IPS-NIHi7 (cell line): ENCODE measurements around the gene PATE2.

ENCODE experiments used
- DNase-seq: peaks from one replicate; pipeline ENCODE4 v3.0.0; 2012; ENCODE audit warnings: mixed read lengths; ENCODE audit errors: extremely low spot score

PATE2 gene

DNA sequence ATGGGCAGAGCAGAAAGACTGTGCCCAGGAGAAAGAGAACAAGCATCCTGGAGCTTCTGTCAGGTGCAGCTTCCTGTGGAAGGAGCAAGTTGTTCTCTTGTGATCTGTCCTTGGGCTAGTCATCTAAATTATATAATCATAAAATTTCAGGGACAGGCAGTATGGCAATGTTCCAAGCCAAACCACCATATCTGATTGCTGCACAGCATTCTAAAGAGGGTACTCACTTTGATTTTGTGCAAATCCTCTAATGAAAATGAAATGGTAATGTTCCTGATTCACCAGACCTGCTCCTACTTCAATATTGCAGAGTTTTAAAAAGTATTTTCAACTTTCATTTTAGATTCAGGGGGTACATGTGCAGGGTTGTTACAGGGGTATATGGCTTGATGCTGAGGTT is at the start of gene PATE2:
Gene PATE2, minus strand, starts transcription at position 101 of the 400 bp plus-strand sequence. Its CDS starts 55 bp downstream, at position 46.
- DNase-seq = no peak

DNA sequence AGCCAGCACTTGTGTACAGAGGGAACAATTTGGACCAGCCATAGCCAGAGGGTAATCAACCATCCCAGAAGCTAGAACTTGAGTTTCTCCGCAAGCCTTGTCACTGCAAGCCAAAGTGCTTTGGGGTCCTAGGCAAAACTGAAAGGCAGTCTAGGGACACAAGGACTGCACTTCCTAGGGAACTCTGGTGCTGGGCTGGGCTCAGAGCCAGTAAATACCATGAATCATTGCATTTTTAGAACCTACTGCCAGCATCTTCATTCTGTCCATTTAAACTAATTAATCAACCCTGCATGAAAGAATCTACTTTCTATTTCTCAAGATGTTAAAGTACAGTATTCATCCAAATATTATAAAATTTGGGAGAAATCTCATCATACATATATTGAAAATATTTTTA is 29.3 kb upstream of the PATE2 start:
- no peak for DNase-seq

DNA sequence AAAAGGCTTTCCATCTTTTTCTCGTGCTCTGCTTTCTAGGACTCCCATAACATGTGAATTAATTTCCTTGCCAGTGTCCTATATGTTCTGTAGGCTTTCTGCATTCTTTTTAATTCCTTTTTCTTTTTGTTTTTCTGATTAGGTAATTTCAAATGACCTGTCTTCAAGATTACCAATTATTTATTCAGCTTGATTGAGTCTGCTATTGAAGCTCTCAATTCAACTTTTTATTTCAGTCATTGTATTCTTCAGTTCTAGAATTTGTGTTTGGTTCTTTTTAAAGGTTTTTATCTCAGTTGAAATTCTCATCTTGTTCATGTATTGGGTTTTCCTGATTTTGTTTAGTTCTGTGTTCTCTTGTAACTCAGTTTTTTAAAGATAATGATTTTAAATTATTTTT is 23.8 kb upstream of the PATE2 start:
- no peak for DNase-seq

DNA sequence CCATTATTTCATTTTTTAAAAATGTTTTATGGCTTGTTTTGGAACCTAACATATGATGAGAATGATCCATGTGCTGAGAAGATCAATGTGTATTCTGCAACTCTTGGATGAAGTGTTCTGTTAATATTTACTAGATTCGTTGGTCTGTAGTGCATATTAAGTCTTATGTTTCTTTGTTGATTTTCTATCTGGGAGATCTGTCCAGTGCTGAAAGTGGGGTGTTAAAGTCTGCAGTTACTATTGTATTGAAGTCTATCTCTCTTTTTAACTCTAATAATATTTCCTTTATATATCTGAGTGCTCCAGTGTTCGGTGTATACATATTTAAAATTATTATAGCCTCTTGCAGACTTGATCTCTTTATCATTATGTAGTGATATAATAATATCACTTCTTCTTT is 21.2 kb upstream of the PATE2 start:
- DNase-seq = no peak

DNA sequence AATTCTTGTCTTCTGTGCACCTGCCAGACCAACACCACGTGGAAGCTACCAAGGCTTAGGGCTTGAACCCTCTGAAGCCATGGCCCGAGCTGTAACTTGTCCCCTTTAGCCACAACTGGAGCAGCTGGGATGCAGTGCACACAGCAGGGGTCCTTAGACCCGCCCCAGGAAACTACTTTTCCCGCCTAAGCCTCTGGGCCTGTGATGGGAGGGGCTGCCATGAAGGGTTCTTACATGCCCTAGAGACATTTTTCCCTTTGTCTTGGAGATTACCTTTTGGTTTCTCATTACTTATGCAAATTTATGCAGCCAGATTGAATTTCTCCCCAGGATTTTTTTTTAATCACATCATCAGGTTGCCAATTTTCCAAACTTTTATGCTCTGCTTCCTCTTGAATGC is 19.0 kb upstream of the PATE2 start:
- no peak for DNase-seq

DNA sequence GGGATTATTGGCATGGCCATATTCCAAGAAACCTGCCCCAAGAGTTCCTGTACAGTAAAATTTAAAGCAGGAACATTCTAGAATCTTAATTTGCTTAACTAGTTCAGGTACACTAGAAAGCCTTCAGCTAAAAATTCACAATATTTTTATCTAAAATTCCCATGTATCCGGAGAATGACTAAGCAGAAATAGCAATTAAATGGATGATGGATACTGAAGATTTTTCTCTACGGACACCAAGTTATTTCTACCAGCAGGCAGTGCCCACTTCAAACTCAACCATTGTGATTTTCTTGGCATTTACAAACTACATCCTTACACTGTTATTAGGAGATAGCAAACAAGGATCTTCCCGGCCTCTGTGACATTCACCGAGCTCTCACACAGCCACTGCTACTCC is 12.2 kb upstream of the PATE2 start:
- no peak for DNase-seq

DNA sequence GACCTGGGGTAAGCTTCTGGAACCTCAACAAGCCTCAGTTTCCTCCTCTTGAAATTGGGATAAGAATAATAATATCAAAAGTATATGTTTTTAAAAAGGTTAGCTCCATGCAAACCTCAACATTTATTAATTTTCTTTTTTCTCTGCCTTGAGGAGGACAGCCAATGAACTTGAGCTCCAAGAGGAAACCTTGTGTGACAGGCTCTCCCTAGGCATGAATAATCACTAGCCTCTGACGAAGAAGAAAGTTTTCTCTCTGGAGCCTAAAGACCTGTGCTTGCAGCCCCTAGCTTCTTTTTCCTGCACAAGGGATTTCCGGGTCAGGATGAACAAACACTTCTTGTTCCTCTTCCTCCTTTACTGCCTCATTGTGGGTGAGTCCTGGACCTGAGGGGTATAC is 9.2 kb upstream of the PATE2 start, which contains the start of gene PATE3:
Gene PATE3, plus strand, starts transcription at position 301 of the 400 bp plus-strand sequence. Its CDS starts 25 bp downstream, at position 326.
- no peak for DNase-seq

DNA sequence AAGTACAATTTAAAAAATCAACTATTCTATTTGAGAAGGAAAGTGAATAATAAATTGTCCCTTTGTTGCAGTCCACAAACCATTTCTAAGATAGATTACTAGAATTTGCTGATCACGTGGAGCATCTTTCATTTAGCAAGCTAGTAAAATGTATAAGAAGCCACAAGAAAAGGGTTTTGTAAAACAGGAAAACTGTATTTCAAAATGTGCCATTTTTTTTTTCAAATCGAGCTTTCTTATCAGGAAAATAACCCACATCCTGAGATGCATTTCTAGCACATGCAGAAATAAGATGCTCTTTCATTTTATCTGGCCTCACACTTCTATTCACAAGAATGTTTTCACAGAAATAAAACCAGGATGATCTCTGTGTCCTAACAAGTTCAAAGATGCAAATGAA is 6.0 kb upstream of the PATE2 start:
- DNase-seq = no peak

DNA sequence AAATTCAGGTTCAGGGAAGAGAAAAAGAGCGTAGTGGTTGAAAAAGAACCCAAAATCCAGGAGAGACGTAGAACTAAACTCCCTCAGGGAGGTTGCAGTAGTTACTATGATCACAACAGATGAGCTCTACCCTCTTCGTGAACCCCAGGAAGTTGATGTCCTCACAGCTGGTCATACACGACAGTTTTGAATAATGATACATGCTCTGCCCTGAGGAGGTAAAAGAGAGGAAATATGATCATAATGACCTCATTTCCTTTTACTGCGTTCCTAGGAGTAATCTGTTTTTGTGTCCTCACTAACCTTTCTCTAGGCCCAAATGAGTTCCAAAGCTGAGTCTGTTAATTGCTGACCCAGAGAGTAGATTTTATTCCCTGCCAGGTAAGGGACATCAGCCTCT is 1.3 kb downstream of the PATE2 start:
- DNase-seq = no peak

DNA sequence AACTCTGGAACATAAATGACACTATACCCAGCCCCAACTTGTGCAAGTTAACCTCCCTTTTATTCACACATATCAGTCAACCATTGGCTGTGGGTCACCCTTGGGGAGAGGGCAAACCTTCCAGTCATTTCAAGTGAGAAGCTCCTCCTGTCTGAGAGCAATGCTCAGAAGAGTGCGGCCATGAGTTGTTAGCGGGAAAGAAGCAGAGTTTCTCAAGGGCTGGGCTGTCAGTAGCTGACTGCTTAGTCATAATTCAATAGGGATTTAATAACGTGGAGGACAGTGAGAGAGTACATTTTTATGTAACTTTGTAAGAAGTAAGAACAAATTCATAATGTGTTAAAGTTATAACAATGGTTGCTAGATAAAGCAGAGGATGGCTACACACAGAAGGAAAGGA is 5.1 kb downstream of the PATE2 start:
- no peak for DNase-seq

DNA sequence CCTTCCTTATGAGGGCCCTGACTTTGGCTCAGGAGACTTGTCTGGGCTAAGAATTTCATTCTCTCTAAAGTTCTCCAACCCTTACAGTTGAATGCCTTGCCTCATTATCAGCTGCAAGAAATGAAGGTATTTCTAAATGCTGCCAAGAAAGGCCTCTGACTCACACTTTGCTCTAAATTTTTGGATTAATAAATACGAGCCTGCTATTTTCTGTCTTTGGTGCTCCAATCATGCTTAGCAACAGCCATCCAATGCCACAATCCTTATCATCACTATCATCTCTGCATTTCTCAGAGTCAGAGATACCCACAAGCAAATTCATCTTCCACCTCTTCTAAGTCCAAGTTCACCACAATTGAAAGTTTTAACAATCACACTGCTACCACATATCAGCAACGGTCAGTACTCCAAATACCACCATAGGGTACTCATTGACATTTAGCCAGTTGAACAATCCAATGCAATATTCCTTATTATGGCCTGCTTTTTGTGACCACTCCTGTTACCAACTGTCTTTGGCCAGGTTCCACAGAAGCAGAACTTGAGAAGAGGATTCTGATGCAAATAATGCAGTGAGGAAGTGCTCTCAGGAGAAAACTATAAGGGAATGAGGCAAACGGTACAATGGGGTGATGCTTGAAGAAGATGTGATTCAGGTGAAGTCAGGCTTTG is 5.7 kb downstream of the PATE2 start:
- no peak for DNase-seq

DNA sequence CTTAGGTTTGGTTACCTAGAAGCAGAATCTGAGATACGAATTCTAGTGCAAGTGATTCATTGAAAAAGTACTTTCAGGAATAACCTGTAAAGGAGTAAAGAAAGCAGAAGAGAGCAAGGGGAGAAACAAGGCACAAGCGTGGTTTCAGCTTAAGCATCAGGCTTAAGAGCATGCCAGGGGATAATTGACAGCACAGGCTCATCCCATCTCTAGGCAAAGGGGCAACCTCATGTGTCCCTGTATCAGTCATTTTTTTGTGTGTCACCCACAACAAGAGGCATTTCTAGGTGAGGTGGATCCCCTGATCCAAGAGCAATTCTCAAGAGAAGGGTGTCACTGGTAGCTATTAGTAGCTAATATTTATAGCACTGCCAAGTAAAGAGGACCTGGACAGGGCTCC is 8.0 kb downstream of the PATE2 start:
- no peak for DNase-seq

DNA sequence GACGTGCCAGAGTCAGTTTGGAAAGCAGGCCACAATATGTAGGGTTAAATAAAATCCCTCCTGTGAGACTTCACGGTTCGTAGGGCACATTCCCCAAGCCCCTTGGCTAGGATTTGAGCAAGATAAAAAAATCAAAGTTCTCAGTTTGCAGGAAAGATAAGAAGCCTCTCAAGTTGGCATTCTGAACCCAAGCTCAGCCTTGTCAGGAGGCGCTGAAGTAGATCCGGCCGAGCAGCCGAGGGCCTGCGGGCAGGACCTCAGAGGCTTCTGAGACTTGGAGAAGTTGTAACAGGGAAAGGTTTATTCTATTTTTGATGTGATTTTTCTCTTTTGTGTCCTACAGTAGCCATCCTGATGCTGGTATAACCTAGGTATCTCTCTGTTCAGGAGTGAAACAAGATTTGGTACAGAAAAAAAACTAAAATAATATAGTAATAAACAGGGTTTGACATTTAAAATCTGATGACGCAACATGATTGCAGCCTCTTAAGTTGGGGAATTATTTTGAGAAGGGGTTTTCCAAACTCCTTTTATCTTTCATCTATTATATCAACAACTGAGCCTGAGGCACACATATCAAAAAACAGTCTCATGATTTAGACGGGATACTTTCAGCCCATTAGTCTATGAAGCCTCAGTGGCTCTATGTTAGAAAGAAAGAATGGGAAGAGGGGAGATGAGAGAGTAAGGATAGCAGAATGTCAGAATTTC is 10.1 kb downstream of the PATE2 start:
- DNase-seq = peak; percentile 17

DNA sequence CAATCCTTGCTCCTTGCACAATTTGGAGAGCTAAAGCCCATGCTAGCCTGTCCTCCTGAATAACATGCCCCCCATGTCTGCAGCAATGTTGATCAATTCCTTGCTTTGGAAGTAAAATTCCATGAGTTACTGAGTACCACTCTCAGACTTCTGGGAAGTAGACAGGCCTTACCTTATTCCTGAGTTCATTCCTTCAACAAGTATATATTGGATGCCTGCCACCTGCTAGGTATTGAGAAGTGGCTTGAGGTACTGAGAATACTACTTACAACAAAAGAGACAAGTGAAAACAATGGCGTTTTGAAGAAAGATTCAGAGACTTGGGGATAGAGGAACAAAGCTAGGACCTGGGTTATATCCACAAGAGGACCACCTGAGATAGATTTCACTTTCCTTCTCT is 12.4 kb downstream of the PATE2 start:
- no peak for DNase-seq

DNA sequence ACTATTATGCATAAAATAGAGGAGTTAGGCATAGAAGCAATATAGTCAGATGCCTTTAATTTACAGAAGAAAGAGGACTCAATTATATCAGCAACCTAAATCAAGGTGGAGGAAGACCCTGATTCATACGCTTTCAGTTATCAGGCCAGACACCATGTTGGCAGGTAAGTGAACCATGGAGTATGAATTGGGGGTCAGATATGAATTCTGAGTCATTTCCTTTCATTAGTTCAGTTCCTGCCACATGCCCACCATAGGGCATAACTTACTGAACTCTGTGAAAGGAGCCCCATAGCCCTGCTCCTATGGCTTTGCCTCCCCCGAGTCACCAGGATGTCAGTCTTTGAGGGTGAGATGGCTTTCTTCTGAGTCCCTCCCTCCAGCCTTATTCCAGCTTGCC is 15.1 kb downstream of the PATE2 start:
- no peak for DNase-seq

DNA sequence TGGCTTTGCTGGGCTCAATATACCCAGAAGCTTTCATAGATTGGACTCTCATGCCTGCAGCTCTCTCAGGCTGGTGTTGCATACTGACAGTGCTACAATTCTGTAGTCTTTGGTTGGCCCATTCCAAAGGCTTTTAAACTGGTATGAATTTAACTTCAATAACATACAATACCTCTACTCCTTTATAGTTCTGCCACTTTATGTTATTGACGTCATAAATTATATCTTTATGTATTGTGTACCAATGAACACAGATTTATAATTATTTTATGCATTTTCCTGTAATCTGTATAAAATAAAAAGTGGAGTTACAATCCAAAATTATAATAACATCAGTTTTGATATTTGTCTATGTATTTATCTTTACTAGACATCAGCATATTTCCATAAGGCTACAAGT is 16.2 kb downstream of the PATE2 start:
- DNase-seq = no peak

DNA sequence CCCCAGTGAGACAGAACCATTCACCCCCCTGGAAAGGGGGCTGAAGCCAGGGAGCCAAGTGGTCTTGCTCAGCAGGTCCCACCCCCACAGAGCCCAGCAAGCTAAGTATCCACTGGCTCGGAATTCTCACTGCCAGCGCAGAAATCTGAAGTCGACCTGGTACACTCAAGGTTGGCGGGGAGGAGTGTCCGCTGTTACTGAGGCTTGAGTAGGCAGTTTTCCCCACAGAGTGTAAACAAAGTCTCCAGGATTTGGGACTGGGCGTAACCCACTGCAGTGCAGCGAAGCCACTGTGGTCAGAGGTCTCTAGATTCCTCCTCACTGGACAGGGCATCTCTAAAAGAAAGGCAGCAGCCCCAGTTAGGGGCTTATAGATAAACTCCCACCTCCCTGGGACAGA is 22.6 kb downstream of the PATE2 start:
- DNase-seq = no peak

DNA sequence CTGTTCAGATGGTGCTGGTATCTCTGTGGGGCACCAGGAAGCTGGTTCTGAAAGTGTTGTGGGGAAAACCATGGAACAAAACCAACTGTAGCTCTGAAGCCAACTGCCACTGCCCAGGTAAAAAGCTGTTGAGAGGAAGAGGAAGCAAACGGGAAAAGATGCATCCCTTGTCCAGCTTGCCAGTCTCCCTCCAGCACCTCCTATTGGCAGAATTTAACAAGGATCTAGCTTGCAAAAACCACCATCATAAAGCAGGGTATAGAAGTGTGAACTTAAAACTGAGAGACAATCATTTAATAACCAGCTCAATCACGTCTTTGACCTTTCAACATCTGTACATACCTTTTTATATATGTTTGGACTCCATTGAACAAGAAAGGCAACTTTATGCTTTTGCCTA is 28.0 kb downstream of the PATE2 start:
- DNase-seq = peak; percentile 46

DNA sequence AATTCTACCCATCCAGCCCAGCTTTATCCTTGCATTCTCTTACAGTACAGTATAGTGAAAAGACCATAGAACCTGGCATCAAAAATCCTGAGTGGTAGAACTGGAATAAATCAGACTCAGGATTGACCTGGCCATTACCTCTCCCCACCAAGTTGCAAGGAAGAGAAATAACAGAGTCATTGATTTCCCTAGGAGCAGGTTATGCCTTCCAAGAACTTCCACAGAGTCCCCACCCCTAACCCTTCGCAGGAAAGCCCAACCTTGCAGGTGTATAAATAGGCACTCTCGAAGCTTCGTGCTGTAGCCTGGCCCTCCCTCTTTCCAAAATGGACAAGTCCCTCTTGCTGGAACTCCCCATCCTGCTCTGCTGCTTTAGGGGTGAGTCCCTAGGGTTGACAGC is 32.6 kb downstream of the PATE2 start, which contains the start of gene PATE1:
Gene PATE1, plus strand, starts transcription at position 301 of the 400 bp plus-strand sequence. Its CDS starts 26 bp downstream, at position 327.
- DNase-seq = no peak

DNA sequence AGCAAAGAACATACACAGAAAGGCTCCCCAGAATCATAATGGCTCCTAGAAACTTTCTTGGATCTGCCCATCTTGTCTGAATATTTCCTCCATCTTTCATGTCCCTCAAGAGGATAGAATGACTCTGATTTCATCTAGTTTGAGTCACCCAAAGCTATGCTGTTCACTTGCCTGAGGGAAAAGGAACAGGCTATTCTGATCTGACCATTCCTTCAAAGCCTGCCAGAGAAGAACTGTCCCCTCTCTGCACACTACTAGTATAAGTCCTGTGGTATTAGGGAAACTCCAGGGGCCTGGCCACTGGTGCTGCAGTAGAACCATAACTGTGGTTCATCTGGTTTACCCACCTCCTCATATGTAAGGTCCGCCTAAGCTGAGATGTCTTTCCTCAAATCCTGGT is 34.9 kb downstream of the PATE2 start:
- no peak for DNase-seq

DNA sequence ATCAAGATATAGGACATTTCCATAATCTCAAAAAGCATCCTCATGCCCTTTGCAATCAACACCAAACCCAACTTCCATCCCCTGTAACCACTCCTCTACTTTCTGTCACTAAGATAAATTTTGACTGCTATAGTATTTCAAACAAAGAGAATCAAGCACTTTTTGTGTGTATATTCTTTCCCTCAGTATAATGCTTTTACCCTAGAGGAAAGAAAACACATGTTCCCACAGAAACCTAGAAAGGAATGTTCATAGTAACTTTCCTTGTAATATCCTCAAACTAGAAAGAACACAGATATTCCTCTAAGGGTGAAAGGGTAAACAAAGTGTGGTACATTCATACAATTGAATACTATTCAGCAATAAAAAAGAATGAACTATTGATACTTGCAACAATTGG is 38.0 kb downstream of the PATE2 start:
- DNase-seq = no peak

DNA sequence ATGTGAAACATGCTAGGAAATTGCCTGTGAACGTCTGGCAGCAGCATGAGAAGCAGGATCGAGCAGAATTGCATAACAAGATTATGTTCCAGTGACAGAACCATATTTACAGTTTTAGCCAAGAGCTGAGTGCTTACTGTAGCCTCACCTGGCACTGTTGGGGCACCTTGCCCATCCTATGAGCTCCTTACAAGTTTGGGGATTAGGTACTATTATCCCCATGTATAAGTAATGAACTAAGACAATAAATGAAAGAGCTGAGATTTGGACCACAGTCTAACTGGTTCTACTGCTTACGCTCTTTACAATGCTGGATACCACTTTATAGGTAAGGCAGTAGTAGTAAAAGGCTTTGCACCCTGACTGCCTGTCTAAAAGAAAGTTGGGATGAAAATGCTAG is 49.7 kb downstream of the PATE2 start:
- no peak for DNase-seq
